GM21825 (cell line): ENCODE measurements around the gene ANKRD45.
A peak's percentile ranks its signal among the peaks of the same experiment; 100 is the strongest.
"Not testable (repeated sequence)": the region's sequence is repeated elsewhere in the genome, so short reads cannot be mapped to it uniquely, and the experiment has no call there.

Experiments used
- ATAC-seq: cut with Tn5 transposase; IDR thresholded peaks from one replicate; pipeline ENCODE4 v1.9.1; 2021; ENCODE audit warnings: mild to moderate bottlenecking, moderate library complexity; ENCODE audit not compliant: unreplicated experiment

Gene ANKRD45

GRCh38 chr1:173646656-173647055, 23.0 kb downstream of the ANKRD45 start:
- ATAC-seq, result no peak

- ATAC-seq, result not testable (repeated sequence)
Measured at GRCh38 chr1:173642450-173643139, 27.1 kb downstream of the ANKRD45 start.

GRCh38 chr1:173639102-173639501, 30.5 kb downstream of the ANKRD45 start:
- no peak for ATAC-seq

- no peak for ATAC-seq
Measured at GRCh38 chr1:173638043-173639021, 31.3 kb downstream of the ANKRD45 start.

- ATAC-seq, result not testable (repeated sequence)
Measured at GRCh38 chr1:173637236-173638042, 32.2 kb downstream of the ANKRD45 start.

GRCh38 chr1:173635116-173635515, 34.5 kb downstream of the ANKRD45 start, which contains the start of gene TEX50:
Gene TEX50, plus strand, starts transcription at chr1:173635338. Its CDS starts 184 bp downstream, at chr1:173635522.
- no peak for ATAC-seq

- no peak for ATAC-seq
Measured at GRCh38 chr1:173628888-173629287, 40.8 kb downstream of the ANKRD45 start.

- ATAC-seq, result no peak
Measured at GRCh38 chr1:173627269-173627668, 42.4 kb downstream of the ANKRD45 start.

GRCh38 chr1:173616859-173617258, 52.8 kb downstream of the ANKRD45 start:
- no peak for ATAC-seq

- ATAC-seq, result not testable (repeated sequence)
Measured at GRCh38 chr1:173613086-173613485, 56.6 kb downstream of the ANKRD45 start.

- no peak for ATAC-seq
Measured at GRCh38 chr1:173608503-173609216, 61.0 kb downstream of the ANKRD45 start.

- no peak for ATAC-seq
Measured at GRCh38 chr1:173603056-173603591, 66.5 kb downstream of the ANKRD45 start, which contains the start of gene SLC9C2. Gene SLC9C2, minus strand, starts transcription at chr1:173603072. Its CDS starts 1,296 bp downstream, at chr1:173601776.

- peak; percentile 58 for ATAC-seq
Measured at GRCh38 chr1:173601588-173601987, 68.1 kb downstream of the ANKRD45 start.

- no peak for ATAC-seq
Measured at GRCh38 chr1:173596097-173596825, 73.4 kb downstream of the ANKRD45 start.

- not testable (repeated sequence) for ATAC-seq
Measured at GRCh38 chr1:173591138-173591537, 78.5 kb downstream of the ANKRD45 start.

GRCh38 chr1:173590557-173590956, 79.1 kb downstream of the ANKRD45 start:
- ATAC-seq, result no peak

GRCh38 chr1:173581383-173582079, 88.1 kb downstream of the ANKRD45 start:
- ATAC-seq, result no peak

GRCh38 chr1:173580658-173581057, 89.0 kb downstream of the ANKRD45 start:
- no peak for ATAC-seq

- ATAC-seq, result no peak
Measured at GRCh38 chr1:173580071-173580470, 89.6 kb downstream of the ANKRD45 start.
